ENCODE measurements around the gene TXNDC2. TPM values are rescaled to one million over a fixed set of nuclear protein-coding genes. Genes with fewer than 3 reads are reported as not detected.

TXNDC2 gene
- total and polyA plus RNA-seq, 10 of the 15 experiments (the other 5 are each of a cell fraction or from before 2014, with no cell fraction given) = 0.04 to 0.07 (median 0.06) TPM; not detected in 7

GRCh38 chr18:9846162-9846925 is 39.4 kb upstream of the TXNDC2 start (continued):
- TF ChIP-seq USF2 (IDR thresholded peaks at IDR 0.05; ENCODE audit: borderline replicate concordance, low read depth, low read length) = no peak
- no peak for TF ChIP-seq SREBF2 (IDR thresholded peaks at IDR 0.05; ENCODE audit: low read length)
- no peak for TF ChIP-seq WRNIP1 (IDR thresholded peaks at IDR 0.05; ENCODE audit: borderline replicate concordance, low read depth, low read length)
- TF ChIP-seq CREM (IDR thresholded peaks at IDR 0.05; ENCODE audit: low read depth) = no peak
- no peak for TF ChIP-seq ZBTB33 (IDR thresholded peaks at IDR 0.05)

GRCh38 chr18:9848170-9848879 is 37.4 kb upstream of the TXNDC2 start:
- Histone ChIP-seq H3K9me3 (replicated peaks; ENCODE audit: control insufficient read depth, insufficient read depth, low read length) (no peaks in the 10 kb centered on the region), H3K27me3 (replicated peaks in 1 of 2; ENCODE audit: control insufficient read depth in 2 of 2, insufficient read depth in 2 of 2, low read length in 1 of 2) (no peaks in the 10 kb centered on the region), H3K27ac (ENCODE audit: control insufficient read depth, insufficient read depth) (no peak overlapping the region), H2AFZ (ENCODE audit: control insufficient read depth, low read depth, low read length) (no peak overlapping the region), H3K4me3 (no peak overlapping the region), H3K79me2 (ENCODE audit: control insufficient read depth, insufficient read depth, low read length) (no peaks in the 10 kb centered on the region), H3K9ac (ENCODE audit: control insufficient read depth, insufficient read depth, low read length) (no peak overlapping the region), H3K4me1 (ENCODE audit: control insufficient read depth, insufficient read depth, low read length) (no peaks in the 10 kb centered on the region), H3K36me3 (ENCODE audit: control insufficient read depth in 2 of 2, insufficient read depth in 2 of 2, low read length in 1 of 2) (no peaks in the 10 kb centered on the region), H4K20me1 (ENCODE audit: control insufficient read depth, insufficient read depth) (no peaks in the 10 kb centered on the region), H3K4me2 (ENCODE audit: control insufficient read depth, insufficient read depth) (no peak overlapping the region)
- DNase-seq (ENCODE audit: low read depth, low spot score) = no peak
- no TSS peak for BruUV-seq (replicated peaks)
- ChIA-PET CTCF (no interaction called here), SMC1A (ENCODE audit: uncharacterized antibody, unreplicated experiment) (no interaction called here), RAD21 (ENCODE audit: unreplicated experiment) (no interaction called here), POLR2A (no interaction called here)
- no peak for FAIRE-seq
- in situ Hi-C loops (cut with MboI) (no loop called here), intact Hi-C loops (cut with micrococcal nuclease; ENCODE audit: unreplicated experiment) (no loop called here)
- 91% methylated on average over 5 of the region's 5 CpGs for WGBS (ENCODE audit: insufficient coverage, insufficient replicate concordance, low lambda C conversion rate, missing lambda C conversion rate)
- ATAC-seq = no peak
- TF ChIP-seq CREM (IDR thresholded peaks at IDR 0.05; ENCODE audit: low read depth) (no peak), CEBPB (IDR thresholded peaks at IDR 0.05; ENCODE audit: borderline replicate concordance in 1 of 2, low read depth in 2 of 2, low read length in 2 of 2) (no peak), ZNF207 (IDR thresholded peaks at IDR 0.05; ENCODE audit: borderline replicate concordance) (no peak), DPF2 (IDR thresholded peaks at IDR 0.05) (no peak), USF2 (IDR thresholded peaks at IDR 0.05; ENCODE audit: borderline replicate concordance, low read depth, low read length) (no peak), TBL1XR1 (IDR thresholded peaks at IDR 0.05; ENCODE audit: low read depth, low read length) (no peak), NR2F1 (conservative IDR thresholded peaks at IDR 0.05) (no peak), HSF1 (IDR thresholded peaks at IDR 0.05; ENCODE audit: low read depth, low read length) (no peak), SP1 (IDR thresholded peaks at IDR 0.05; ENCODE audit: low read depth, low read length) (no peak)
